Inferior parietal cortex (tissue), 1 donor: ENCODE results near the gene ECHDC1.
"Not testable (repeated sequence)": the region's sequence is repeated elsewhere in the genome, so short reads cannot be mapped to it uniquely, and the experiment has no call there.

Experiments
- DNase-seq: peaks from one replicate; pipeline ENCODE4 v3.0.0-alpha.2; 2016; ENCODE audit errors: extremely low spot score

ECHDC1 gene

DNA sequence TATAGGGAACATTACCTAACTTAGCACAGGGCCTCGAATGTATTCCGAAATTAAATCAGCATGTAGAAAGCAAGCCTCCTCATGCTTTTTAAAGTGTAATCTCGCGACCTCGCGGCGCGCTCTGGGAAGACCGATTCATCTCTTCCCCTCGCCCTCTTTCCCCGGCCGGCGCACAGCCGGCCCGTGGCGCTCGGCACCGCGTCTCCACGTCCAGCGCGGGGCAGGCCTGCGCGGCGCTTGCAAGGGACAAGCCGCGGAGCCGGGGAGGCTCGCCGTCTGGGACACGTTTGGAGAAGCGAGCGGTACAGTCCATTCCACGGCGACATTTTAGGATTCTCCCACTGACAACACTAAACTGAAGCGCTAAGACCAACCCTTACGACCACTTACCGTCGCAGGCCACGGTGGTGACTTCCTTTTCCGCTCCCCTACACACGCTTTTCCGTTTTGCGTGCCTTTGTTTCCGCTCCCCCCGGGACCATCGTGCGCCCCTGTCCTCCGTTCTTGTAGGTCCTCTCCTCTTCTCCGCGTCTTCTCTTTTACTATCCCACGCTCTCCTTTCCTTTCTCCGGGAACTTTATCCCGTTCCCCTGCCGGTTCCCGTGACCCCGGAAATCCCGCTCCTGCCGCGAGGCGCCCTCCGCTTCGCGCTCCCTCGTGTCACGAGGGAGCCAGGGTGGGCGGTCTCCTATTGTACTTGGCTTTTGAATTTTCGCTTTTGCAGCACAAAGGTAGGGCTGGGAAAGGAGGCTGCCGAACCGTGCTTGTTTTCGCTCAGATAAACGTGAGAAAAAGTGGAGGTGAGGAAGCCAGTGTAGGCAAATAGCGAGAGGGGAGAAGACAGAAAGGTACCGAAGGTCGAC lies at the start of gene ECHDC1:
TSS of gene ECHDC1 (minus strand) at position 664 of the 863 bp plus-strand sequence. CDS start 12,581 bp downstream, outside the sequence.
- peak; percentile 76 for DNase-seq

GRCh38 chr6:127392301-127392700 lies 48.9 kb upstream of the ECHDC1 start:
- no peak for DNase-seq

DNA sequence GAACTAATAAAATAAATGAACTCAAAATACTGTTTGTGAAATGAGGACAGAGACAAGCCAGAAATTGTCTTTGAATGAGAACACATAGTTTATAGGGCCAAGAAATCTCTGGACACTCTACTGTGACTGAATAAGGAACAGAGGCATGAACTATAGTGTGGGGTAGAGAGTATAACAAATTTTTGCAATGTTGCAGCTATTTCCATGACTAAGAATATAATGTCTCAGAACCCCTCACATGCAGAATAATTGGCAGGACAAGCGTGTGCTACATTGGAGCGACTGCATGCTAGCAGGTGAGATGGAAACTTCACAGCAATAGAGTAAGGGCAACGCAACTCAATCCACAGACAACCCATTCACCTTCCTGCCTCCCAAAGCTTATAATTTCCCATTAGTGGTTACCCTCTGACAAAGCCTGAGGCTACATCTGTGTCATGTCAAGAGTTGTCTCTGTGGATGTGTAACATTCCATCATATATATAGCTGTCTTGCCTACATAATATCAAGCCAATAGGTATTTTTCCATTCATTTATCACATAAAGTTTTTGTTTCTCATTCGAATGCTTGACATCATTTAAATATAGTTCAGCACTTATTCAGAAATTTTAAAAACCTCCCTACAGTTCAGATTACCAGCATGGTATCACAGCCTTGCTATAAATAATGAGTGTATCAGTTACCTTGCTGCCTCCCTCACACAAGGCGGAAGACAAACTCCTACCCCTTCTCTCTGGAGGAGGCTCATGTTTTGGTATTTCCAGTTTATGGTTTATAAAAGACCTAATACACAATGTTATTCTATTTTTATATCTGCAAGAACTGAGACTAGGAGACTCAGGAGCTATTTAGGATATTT lies 47.9 kb upstream of the ECHDC1 start:
- no peak for DNase-seq

DNA sequence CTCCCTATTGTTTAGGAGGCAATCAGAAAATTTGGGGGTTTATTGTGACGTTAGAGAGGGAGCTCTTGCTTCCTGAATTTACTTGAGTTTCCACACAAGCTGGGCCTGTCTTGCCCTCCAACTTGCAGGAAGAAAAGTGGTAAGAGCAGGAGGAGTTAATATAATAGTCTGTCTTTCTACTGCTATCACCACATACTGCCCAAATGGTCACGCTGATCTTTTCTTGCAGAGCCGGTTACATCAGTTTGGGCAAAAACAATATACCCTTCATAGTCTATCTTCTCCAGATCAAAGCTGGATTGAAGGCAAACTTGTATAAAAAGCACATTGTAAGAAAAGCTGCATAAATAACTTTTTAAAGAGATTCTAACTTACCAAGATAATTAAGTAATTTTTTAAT lies 46.3 kb upstream of the ECHDC1 start:
- DNase-seq: no peak

DNA sequence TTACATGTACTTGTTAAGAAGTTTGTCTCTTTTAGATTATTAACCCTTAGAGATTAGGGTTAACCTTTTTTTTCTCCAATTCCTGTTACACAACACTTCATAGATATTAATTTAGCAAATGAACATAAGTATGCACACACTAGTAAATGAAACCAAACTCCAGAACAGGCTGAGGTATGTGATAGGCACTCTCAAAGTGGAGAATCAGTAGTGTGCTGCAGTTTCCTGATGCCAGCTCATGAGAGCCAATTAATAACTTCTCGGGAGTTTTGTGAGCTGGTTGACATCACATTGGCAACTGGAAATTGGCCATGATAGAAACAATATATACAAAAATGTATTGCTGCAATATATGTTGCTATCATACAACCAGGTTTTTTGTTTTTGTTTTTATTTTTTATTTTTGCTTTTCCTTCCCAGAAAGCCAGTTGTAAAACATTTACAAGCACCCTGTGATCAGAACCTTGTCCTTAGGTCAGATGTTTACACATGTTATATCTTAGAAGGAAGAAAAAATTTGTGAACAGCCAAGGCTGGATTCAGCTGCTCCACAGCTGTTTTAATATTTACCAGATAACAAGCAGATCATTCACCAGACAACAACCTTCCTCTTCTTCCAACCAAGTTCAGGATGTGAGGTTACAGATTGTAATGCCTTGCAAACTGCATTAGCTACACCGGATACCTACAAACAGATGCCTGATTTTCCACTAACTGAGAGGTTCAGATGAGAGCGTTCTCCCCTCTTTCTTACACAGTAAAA lies 42.4 kb upstream of the ECHDC1 start:
- DNase-seq: no peak

GRCh38 chr6:127384848-127385247 lies 41.4 kb upstream of the ECHDC1 start:
- not testable (repeated sequence) for DNase-seq

- DNase-seq: no peak
Observed at GRCh38 chr6:127383988-127384387, 40.6 kb upstream of the ECHDC1 start.

- no peak for DNase-seq
Observed at GRCh38 chr6:127382413-127382812, 39.0 kb upstream of the ECHDC1 start.

- no peak for DNase-seq
Observed at GRCh38 chr6:127381384-127381783, 38.0 kb upstream of the ECHDC1 start.

- no peak for DNase-seq
Observed at GRCh38 chr6:127376685-127377084, 33.3 kb upstream of the ECHDC1 start.

DNA sequence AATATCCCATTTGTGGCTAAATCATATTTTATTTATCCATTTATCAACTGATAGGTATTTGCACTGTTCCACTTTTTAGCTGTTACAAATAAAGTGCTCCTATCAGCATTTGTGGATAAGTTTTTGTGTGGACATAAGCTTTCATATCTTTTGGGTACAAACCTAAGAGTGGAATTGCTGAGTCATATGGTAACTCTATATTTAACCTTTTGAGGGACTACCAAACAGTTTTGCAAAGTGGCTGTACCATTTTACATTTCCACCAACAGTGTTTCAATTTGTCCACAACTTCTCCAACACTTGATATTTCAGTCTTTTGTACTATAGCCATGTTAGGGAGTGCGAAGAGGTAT lies 23.6 kb upstream of the ECHDC1 start:
- DNase-seq: no peak

DNA sequence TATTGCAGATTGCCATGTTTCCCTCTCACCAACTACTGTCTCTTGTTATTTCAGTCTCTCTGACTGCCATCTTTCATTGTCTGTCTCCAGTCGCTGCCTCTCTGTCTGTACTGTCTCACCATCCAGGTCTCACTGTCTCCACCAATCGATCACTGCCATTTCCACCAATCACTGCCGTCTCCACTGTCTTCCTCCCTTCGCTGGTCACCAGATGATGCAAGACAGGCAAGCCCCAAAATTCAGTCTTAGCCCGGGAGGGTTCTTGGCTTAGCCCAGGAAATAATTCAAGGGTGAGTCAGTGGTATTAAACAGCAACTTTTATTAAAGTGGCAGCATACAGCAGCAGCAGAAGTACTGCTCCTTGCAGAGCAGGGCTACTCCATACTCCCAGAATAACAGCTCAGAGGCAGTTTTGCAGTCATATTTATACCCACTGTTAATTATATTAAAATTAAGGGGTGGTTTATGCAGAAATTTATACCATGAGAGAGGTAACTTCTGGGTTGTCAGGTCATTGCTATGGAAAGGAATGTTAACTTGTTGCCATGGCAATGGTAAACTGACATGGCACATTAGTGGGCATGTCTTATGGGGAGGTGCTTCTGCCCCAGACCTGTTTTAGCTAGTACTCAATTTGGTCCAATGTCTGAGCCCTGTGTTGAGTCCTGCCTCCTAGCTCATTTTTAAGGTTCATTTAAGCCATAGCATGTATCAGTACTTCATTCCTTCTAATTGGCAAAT lies 23.0 kb upstream of the ECHDC1 start:
- DNase-seq: no peak

GRCh38 chr6:127365874-127366273 lies 22.5 kb upstream of the ECHDC1 start:
- DNase-seq: no peak

- DNase-seq: no peak
Observed at GRCh38 chr6:127352524-127352923, 9.1 kb upstream of the ECHDC1 start.

GRCh38 chr6:127349980-127350379 lies 6.6 kb upstream of the ECHDC1 start:
- DNase-seq: no peak

GRCh38 chr6:127348028-127348661 lies 4.7 kb upstream of the ECHDC1 start:
- no peak for DNase-seq

- no peak for DNase-seq
Observed at GRCh38 chr6:127347178-127347577, 3.8 kb upstream of the ECHDC1 start.

GRCh38 chr6:127345521-127345920 lies 2.1 kb upstream of the ECHDC1 start:
- no peak for DNase-seq

- DNase-seq: peak; percentile 54
Observed at GRCh38 chr6:127343809-127344659, 625 bp upstream of the ECHDC1 start.
